ENCODE data around the gene KIF21B.

Gene KIF21B

DNA sequence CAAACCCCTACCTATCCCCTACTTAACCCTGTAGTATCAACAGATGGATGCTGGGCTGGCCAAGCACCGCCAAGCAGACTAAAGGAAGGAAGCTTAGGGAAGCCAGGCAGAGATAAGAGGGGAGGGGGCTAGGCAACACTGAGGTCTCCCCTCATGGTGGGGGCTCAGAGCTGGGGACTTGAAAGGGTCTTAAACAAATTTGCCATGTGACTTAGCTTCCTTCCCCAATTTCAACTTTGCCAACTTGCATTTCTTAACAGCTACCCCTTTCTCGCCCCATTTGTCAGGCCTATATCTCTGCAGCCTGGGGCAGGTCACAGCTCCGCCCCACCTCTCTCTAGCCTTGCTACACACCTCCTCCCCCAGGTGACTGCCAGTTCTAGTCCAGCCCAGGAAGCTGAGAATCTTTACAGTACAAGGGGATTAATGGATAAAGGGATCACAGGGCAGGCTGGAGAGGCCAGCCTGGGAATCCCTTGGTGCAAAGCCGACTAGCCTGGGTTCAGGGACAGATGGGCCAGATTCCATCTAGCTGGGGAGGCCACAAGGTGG, 3.4 kb downstream of the KIF21B start:
- no peak for DNase-seq (ENCODE audit: low read depth in 1 of 2, low spot score in 1 of 2)

DNA sequence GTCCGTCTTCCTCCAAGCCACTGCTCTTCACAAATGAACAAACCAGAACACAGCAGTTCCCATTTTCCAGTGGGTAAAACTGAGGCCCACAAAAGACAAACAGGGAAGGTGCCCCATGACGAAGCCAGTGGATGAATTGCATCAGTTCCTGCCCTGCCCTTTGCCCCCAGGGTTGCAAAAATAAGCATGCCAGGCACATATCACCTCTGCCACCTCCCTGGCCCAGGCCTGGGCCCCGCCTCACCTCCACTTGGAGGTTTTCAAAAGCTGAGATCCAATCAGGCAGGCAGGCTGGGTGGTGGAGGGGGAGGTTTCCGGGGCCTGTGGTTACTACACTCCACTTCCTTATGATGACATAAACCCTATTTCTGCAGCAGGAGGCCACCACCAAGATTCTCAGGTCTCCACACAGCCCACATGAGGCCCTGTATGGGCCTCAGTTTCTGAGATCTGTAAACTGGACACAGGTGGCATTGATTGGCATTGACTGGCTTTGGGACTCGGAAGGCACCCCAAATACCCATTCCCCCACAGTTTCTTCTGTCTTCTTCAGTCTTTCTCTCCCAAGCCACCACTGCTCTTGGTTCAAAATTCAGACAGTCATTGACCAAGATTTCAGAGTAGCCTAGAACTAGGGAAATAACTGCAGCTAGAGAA, 4.1 kb downstream of the KIF21B start:
- DNase-seq (ENCODE audit: low read depth in 1 of 2, low spot score in 1 of 2): peak; percentile 65 to 78

DNA sequence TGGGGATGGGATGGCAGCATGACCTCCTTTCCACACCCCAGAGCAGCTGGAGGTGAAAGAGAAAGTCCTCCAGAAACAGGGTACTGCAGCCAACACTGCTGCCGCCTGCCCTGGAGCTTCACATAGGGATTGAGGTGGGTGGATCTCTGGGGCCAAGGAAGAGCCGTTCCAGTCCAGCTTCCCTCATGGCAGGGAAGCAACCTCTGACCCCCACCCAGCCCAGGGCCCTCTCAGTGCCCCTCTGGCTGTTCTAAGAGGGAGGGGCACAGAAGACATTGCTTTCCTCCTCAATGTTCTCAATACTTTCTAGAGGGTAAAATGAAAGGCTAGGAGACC, 5.7 kb downstream of the KIF21B start:
- no peak for DNase-seq (ENCODE audit: low read depth in 1 of 2, low spot score in 1 of 2)

DNA sequence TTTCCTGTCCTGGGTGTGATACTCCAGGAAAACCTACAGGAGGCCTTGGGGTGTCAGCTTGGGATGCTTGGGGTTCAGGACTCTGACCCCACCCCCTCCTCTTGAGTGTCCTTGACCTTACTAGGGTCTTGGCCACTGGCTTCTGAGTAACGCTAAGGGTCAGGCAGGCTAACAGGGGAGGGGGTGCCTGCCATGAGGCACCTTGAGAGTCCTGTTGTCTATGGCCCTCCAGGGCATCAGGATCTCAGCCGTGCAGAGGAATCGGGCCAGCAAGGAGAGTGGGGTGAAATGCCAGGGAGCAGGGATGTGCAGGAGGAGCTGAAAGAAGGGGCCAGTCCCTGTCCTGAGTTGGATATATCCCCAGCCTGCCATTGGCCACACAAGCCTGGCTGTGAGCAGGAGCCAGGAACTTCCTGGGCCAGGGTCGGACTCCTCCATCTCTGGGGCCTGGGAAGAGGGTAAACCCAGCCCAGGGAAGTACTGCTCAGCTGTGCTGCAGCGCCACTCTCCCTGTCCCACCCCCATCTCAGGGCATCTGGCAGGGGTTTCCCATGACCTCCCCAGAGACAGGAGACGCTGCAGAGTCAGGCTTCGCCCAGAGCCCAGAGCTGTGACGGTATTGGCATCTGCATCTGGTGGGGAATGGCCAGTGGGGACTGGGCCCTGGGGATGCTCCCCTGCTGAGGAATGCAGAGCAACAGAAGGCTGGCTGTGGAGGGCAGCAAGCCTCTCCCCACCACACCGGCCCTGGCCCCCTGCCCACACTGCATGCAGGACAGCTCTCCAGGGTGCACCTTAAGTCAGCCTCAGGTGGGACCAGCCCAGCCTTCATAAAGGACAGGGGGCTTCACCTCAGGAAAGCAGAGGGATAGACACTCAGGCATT, 6.3 kb downstream of the KIF21B start:
- no peak for DNase-seq (ENCODE audit: low read depth in 1 of 2, low spot score in 1 of 2)

DNA sequence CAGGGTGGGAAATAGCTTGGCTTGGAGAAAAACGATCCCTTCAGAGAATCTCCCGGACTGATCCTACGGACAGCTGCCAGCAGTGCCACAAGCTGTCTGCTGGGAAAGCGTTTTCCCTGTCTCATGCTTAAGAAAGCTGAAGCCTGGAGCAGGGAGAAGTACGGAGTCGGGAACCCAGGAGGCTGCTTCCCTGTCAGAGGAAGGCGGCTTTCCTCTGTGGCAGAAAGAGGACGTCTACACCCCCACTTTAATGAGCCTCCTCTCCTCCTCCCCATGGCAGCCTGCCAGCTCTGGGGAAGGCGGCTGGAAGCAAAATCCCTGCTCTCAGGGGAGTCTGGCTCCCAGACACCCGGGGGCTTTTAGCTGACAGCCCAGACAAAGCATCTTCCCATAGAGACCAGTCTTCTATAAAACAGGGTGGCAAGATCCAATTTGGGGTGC, 7.3 kb downstream of the KIF21B start:
- DNase-seq (ENCODE audit: low read depth in 1 of 2, low spot score in 1 of 2): no peak

DNA sequence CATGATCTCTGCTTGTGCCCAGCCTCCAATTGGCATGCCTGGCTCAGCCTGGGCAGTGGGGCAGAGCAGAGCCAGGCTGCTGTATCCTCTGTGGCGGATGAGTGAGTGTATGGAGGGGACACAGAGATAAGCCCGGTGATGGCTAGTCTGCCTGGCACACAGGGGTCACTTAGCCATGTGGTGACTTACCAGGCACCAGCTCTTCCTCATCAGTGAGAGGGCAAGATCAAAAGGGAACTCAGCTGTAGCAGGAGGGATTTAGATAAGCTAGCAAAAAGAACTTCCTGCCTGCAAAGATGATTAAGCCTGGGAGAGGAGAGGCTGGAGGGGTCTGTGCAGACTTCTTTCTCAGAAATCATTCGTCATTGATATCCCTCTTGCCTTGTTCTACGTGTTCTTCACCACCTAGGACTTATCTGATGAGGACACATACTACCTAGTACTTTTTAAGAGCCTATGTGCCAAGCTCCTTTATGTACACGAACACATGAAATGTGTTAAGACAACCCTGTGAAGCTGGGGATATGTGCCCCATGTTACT, 7.9 kb downstream of the KIF21B start:
- no peak for DNase-seq (ENCODE audit: low read depth in 1 of 2, low spot score in 1 of 2)

DNA sequence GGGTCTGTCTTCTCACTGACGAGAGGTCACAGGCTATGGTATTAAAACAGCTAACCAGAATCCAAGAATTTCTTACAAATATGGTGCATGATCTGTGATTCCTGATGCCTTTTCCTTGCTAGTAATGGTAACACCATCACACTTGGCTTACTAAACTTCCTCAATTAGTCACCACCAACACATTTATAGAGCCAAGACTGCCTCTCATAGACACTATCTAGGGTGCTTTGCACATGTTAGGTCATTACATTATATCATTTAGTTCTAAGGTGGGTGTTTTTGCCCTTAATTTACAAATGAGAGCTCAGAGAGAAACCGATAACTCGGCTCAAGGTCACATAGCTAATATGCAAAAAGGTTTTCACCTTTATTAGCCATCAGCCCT, 8.7 kb downstream of the KIF21B start:
- DNase-seq (ENCODE audit: low read depth in 1 of 2, low spot score in 1 of 2): no peak

DNA sequence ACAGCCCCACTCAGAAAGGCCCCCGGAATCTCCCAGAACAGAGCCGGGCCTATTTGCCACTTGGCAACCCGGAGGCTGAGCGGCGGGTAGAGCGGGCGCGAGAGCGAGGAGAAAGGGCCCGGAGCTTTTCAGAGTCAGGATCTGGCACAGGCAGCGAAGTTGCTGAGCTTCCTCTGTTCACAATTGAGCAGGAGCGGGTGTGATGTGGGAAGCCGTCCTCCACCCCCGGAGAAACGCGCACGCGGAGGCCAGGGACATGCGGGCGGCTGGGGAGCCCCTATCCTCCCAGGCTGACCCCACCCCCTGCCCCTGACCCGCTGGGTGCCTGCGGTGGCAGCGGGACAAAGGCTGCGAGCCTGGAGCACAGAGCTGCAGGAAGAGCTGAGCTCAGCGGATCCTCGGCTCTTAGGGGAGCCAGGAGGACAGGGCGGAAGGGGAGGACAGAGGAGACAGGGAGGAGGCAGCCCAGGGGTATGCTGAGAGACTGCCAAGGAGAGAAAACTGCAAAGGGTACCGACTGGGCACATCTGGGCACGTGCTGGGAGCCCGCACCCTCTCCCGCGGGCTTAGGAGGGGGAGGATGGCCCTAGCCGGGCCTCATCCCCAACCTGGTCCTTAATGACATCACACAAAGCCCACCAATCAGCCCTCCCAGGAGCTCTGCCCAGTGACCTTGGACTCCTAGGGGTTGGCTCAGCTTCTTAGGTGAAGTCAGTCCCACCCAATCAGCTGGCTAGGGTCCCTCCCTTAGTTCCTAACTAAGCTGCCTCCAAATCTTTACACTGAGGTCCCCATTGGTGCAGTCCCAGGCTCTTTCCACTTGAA, 9.3 kb downstream of the KIF21B start:
- DNase-seq (ENCODE audit: low read depth in 1 of 2, low spot score in 1 of 2): no peak

DNA sequence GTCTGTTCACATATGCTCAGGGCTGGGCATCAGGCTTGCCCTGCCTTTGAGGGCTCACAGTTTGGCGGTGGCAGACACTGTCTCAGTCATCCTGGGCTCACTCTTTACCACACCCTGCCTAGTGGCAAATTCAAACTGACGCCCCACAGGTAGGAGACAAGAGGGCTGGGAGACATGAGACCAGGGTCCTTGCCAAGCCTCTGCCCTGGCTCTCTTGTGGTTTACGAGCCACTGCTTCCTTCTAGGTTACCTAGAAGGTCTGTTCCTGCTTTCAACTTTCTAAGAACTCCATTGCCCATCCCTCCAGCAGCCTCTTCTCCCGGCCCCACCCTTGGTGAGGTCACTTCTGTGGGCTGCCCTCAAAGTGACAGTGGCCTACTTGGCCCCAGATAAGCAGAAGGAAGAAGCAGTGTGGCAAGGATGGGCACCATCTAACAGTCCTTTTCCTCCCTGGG, 10.5 kb downstream of the KIF21B start:
- DNase-seq (ENCODE audit: low read depth in 1 of 2, low spot score in 1 of 2): no peak

DNA sequence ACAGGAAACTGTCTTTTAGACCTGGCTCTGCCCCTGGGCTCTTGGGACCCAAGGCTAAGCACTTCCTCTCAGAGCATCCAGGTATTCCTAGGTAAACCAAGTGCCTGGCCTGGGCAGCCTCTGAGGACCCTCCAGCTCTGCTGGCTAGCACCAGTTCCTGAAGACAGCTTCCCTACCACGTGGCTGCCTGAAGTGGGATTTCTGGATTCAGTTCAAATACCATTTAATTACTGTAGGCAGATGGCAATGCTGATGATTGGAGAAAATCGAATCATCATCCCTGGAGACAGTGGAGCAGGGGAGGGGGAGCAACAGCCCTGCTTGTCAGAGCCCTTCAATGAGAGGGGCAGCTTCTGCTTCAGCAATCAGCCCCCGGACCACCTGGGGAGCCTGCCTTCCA, 11.9 kb downstream of the KIF21B start:
- DNase-seq (ENCODE audit: low read depth in 1 of 2, low spot score in 1 of 2): no peak

DNA sequence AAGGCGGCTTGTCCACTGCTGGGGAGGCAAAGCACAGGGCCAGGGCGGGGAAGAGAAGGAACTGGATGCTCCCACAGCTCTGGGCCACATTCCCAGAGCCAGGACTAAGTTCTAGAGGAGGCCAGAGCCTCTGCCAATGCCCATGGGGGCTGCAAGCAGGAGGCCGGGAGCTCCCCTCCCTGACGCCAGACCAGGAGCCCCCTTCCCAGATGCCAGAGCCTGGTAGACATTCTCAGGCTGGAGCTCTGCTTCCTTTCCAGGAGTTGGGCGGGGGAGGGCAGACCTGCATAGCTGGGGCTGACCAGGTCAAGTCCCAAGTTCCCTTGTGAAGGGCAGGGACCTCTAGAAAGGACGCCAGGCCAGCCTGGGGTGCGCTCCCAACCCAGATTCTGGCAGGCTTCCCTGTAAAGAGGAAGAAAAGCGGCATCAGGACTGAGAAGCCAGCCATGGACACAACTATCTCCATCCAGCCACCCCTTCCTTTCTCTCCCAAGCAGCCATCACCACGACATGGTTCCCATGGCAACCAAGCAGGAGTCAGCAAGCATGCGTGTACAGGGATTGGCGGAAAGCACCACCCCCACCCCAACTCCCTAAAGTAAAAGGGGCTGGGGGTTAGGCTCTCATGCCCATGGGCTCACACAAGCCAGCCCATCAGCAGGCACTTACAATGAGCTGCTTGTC, 13.4 kb downstream of the KIF21B start:
- no peak for DNase-seq (ENCODE audit: low read depth in 1 of 2, low spot score in 1 of 2)

DNA sequence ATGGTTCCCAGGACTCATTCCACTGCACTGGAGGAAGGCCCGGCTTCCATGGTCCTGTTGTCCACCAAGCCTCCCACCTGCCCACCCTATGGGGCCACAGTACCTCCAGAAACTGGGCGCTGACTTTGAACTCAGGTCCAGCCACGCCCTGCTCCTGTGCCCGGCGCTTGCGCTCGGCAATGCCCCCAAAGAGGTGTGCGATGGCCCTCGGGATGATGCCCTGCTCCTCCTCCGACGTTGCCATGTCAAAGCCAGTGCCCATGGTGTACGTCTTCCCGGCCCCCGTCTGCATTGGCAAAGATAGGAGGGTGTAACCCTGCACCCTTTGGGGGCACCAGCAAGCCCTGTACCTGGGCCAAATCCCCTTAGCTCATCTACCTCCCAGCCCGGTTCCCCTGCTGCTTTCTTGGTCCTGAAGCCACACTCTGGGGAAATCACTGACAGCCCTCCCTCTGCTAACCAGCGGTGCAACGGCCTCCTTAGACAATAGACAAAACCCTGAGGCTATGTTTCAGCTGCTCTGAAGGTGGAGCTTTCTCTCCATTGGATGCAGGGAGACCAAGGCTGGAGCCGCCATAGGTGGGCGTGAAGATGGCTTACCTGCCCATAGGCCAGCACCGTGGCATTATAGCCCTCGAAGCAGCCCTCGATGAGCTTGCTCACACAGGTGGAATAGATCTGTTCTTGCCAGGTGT, 14.7 kb downstream of the KIF21B start:
- no peak for DNase-seq (ENCODE audit: low read depth in 1 of 2, low spot score in 1 of 2)

DNA sequence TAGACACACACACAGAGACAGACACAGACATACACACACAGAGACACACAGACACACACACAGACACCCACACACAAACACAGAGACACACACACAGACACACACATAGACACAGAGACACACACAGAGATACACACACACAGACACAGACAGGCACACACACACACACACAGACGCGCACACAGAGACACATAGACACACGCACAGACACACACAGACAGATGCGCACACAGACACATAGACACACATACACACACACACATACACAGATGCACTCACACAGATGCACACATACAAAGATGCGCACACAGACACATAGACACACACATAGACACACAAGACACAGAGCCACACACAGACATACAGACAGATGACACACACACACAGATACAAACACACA, 16.0 kb downstream of the KIF21B start:
- DNase-seq (ENCODE audit: low read depth in 1 of 2, low spot score in 1 of 2): no peak

DNA sequence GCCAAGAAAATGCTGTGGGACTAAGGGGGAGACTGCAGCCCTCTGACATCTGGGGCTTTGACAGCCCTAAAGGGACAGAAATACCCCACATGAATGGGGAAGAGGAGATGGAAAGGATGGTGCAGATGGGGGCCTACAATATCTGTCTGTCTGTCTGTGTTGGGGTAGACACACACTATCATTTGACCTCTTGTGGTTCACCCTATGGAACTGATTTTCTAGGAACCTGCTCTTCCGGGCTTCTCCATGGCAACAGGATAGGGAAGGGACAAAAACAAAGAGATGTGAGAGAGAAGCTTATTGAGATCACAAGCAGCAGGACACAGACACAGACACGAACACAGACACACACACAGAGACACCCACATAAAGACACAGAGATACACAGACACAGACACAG, 17.1 kb downstream of the KIF21B start:
- no peak for DNase-seq (ENCODE audit: low read depth in 1 of 2, low spot score in 1 of 2)

DNA sequence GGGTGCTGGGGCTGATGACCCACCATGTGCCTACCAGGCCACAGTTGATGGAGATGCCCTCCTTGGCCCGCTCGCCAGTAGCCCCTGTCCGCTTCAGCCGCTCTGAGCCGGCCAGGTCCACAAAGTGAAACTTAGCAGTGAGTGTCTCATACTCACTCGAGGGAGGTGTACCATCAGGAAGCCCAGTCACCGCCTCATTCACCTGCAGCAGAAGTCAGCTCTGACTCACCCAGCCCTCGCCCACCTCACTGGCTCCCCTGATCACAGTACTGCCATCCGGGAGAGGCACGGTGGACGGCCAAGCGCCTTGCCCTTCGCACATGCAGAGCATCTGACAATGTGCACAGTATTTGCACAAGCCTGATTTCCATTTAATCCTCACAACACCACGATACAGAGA, 18.8 kb downstream of the KIF21B start:
- DNase-seq (ENCODE audit: low read depth in 1 of 2, low spot score in 1 of 2): no peak

DNA sequence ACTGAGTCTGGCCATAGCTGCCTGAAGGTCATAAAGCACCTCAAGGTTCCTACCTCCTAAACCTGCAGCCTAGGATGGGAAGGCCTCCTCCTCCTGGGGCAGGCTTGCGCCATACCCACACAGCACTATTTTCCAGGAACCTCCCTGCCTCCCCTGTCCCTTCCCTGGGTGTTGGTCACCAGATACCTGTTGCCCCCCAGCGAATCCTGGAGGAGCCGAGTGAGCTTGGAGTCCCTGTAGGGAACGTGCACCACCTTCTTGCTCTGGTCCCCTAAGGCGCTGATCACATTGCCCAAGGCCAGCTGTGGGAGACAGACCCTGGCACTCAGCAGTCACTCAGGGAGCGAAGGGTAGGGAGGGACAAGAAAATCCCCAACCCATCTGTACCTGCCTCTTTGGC, 19.4 kb downstream of the KIF21B start:
- no peak for DNase-seq (ENCODE audit: low read depth in 1 of 2, low spot score in 1 of 2)

DNA sequence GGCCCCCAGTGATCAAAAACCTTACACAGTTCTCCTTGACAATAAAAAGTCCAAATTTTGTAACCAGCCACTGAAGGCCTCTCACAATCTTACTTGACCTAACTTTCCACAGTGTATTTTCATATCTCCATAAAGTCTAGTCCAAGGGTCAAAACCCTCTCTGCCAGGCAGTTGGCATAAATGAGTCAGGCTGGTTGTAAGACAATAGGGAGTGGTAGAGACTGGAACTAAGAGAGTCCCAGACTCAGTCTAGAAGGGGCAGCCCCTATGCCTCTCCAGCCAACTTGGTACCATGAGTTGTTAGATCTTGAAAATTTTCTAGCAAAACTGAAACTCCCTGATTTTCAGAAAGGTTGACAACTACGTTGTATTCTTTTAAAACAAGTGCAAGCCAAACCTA, 21.0 kb downstream of the KIF21B start:
- no peak for DNase-seq (ENCODE audit: low read depth in 1 of 2, low spot score in 1 of 2)

DNA sequence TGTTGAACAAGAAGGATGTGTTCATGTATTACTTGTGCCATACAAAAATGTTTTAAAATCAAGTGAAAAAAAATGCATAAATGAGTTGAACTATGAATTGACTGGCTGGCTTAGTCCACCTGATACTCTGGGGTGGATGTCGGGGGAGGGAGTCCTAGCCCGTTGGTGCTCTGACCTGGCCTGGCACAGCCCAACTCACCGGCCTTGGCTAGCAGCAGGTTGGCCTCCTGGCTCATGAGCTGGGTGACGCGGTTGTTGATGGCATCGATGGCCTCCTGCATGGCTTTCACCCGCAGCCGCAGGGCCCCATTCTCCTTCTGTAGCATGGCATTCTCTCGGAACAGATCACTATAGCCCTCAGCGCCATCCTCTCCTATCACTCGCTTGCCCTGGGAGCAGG, 21.6 kb downstream of the KIF21B start:
- DNase-seq (ENCODE audit: low read depth in 1 of 2, low spot score in 1 of 2): no peak

DNA sequence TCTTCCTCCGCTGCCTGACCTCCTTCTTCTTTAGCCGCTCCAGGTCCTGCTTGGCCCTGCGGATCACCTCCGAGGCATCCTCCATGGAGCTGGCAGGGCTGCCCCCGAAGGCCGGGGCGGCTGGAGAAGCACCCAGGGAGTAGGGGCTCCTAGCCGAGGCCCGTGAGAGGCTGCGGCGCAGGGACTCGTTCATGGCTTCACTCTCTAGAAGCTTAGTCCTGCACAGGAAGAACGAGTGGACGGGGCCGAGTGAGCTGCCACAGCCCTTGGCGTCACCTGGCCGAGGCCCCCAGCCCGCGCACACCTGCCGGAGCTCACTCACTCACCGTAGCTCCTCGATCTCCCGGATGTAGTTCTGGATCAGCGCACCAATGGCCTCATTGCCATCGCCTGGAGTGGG, 23.1 kb downstream of the KIF21B start:
- no peak for DNase-seq (ENCODE audit: low read depth in 1 of 2, low spot score in 1 of 2)

DNA sequence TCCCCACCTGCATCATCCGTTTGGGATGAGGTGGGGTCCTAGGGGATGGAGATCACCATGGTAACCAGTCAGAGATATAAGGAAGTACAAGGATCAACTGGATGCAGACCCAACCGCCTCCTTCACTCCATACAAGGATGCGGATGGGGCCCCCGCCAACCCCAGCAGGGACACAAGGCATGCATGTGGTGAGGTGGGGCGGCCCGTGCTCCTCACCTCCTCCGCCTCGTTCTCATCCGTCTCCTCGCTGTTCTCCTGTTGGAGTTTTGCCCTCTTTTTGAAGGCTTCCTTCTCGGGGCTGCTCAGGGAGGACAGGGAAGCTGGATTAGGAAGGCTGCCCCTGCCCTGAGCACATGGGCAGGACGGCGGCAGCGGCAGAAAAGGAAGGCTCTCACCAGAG, 23.8 kb downstream of the KIF21B start:
- no peak for DNase-seq (ENCODE audit: low read depth in 1 of 2, low spot score in 1 of 2)

Data from activated CD4-positive, alpha-beta T cell treated with anti-CD3 and anti-CD28 coated beads, Interleukin-2, amount 50 U/mL, for 24 hours (primary cell).